Transverse colon (tissue), 4 donors: Measurements from ENCODE around the gene TTC36.

Experiments used
- CTCF ChIP-seq, 5 experiments: fragments of 200-600 bp in 3 of 5; fragments of 450-650 bp in 2 of 5; sonication (generic) in 3 of 5; IDR thresholded peaks; 1 replicate in 2 of 5; 2 replicates in 3 of 5; pipeline ENCODE4 v1.5.1; 2016 to 2017; ENCODE audit warnings: antibody characterized with exemption in 5 of 5, inconsistent platforms in 3 of 5, mild to moderate bottlenecking in 2 of 5, moderate library complexity in 1 of 5
- POLR2A ChIP-seq: fragments of 450-650 bp; IDR thresholded peaks from one replicate; pipeline ENCODE4 v1.6.1; 2016; ENCODE audit warnings: antibody characterized with exemption, mild to moderate bottlenecking, moderate library complexity
- POLR2AphosphoS5 ChIP-seq, 3 donors: sonication (generic); formaldehyde crosslinking; IDR thresholded peaks; one replicate each; pipeline ENCODE4 v1.6.1; 2016; ENCODE audit warnings: antibody characterized with exemption in 3 of 3

GRCh38 chr11:118560806-118561205 lies 33.5 kb downstream of the TTC36 start:
- TF ChIP-seq CTCF (IDR thresholded peaks at IDR 0.05) (no peak), POLR2A (no peak), POLR2AphosphoS5 (IDR thresholded peaks at IDR 0.05) (no peak)
